ENCODE measurements around the gene SLC46A2. TPM values are rescaled to one million over a fixed set of nuclear protein-coding genes. Genes with fewer than 3 reads are reported as not detected.

Gene SLC46A2
- total RNA-seq, 4 donors from 2014 or later, result 0.21 to 1.8 (median 0.22) TPM; not detected in 1

DNA sequence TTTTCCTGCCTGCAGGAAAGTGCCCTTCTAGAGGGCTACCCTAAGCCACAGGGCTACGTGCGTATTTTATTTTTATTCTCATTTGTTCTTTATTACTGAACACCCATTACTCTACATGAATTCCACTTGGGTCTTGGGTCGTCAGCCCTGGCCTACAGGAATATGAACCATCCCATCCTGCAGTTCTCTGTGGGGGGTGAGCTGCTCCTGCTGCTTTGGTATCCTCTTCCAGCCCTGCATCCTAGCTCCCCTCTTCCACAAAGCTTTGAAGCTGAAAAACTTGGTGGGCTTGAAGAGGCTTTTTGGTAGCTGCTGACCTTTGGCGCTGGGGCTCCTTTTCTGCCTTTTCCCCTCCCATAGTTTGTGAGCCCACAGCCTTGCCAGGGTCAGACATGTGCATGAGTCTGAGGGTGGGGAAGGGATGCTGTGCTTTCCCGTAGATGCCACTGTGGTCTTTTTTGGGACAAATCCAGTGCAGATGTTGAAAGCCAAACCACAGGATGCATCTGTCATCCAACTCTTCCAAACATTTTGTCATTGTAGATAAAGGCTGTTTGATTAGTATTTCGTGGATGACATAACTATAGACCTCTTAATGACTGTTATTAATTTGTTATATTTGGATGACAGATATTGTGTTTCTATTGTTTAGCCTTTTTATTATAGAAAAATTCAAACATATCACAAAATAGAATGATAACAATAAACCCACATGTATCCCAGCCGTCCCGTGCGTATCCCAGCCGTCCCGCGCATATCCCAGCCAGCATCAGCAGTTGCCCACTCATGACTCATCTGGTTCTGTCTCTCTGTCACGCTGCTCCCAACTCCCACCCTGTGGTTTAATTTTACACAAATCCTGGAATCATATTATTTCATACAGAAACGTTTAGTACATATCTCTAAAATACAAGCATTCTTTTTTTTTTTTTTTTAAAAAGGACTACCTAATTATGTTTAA, 43.9 kb downstream of the SLC46A2 start:
- WGBS, 2 donors, result 70 to 72% methylated on average over 14 of the region's 14 CpGs
- Histone ChIP-seq H3K27ac (no peak overlapping the region), H3K27me3 (no peaks in the 10 kb centered on the region), H3K36me3 (peaks cover 0 to 21% (median 0%) of the 10 kb centered on the region in 3 donors), H3K4me3 (no peak overlapping the region), H3K9me3 (no peaks in the 10 kb centered on the region), H3K4me1 (peaks cover 0 to 12% (median 1%) of the 10 kb centered on the region in 4 donors)
- DNase-seq (ENCODE audit: low spot score in 2 of 2), result no peak
- TF ChIP-seq POLR2A (IDR thresholded peaks at IDR 0.05) (no peak), EP300 (IDR thresholded peaks at IDR 0.05) (no peak)
- TF ChIP-seq, protein P1, sequence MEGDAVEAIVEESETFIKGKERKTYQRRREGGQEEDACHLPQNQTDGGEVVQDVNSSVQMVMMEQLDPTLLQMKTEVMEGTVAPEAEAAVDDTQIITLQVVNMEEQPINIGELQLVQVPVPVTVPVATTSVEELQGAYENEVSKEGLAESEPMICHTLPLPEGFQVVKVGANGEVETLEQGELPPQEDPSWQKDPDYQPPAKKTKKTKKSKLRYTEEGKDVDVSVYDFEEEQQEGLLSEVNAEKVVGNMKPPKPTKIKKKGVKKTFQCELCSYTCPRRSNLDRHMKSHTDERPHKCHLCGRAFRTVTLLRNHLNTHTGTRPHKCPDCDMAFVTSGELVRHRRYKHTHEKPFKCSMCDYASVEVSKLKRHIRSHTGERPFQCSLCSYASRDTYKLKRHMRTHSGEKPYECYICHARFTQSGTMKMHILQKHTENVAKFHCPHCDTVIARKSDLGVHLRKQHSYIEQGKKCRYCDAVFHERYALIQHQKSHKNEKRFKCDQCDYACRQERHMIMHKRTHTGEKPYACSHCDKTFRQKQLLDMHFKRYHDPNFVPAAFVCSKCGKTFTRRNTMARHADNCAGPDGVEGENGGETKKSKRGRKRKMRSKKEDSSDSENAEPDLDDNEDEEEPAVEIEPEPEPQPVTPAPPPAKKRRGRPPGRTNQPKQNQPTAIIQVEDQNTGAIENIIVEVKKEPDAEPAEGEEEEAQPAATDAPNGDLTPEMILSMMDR (IDR thresholded peaks at IDR 0.05), result no peak

DNA sequence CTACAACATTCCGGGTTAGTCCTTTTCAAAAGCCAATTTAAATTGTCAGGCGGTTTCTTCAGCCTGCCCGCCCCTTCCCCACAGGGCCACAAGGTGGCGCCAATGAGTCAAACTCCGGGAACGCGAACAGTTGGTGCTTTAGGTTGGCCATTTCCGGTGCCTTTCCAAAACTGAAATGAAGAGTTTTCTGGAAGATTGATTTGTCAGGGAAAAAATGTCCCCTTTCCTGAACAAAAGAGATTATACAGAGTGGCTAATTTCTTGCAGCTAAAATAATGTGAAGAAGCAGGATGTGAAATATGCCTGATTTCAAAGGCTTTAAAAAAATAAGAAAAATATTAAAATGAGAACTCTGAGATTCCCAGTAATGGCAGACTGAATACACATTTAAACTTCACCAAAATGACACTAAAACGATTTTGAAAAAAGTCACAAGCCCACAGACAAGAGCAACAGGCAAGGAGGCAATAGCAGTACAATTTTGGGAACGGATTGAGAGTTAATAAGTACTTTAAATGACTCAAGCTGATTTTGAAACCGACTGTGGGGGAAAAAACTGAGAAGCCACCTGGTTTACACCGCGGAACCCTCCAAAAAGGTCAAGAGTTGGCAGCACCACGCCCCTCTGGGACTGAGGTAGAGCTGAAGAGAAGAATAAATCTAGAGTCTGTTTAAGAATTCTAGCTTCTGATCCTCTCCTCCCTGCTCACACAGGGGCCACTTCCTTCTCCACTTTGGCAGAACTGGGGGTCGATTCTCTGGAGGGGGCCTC, 45.7 kb downstream of the SLC46A2 start:
- H3K4me1 ChIP-seq, result peaks cover 0 to 22% (median 1%) of the 10 kb centered on the region in 4 donors
- DNase-seq (ENCODE audit: low spot score in 2 of 2), result peak; percentile 58 to 81
- H3K27ac ChIP-seq, result no peak overlapping the region
- no peak overlapping the region for H3K4me3 ChIP-seq
- H3K36me3 ChIP-seq, result peaks cover 0 to 11% (median 0%) of the 10 kb centered on the region in 3 donors
- no peaks in the 10 kb centered on the region for H3K9me3 ChIP-seq
- TF ChIP-seq, protein P1 (IDR thresholded peaks at IDR 0.05), result peak; percentile 82 to 99 (median 93)
- TF ChIP-seq EP300 (IDR thresholded peaks at IDR 0.05) (peak in 1 of 2 donors; percentile 50), POLR2A (IDR thresholded peaks at IDR 0.05) (no peak)
- H3K27me3 ChIP-seq, result no peaks in the 10 kb centered on the region
- 32 to 33% methylated on average over 15 of the region's 15 CpGs for WGBS, 2 donors

DNA sequence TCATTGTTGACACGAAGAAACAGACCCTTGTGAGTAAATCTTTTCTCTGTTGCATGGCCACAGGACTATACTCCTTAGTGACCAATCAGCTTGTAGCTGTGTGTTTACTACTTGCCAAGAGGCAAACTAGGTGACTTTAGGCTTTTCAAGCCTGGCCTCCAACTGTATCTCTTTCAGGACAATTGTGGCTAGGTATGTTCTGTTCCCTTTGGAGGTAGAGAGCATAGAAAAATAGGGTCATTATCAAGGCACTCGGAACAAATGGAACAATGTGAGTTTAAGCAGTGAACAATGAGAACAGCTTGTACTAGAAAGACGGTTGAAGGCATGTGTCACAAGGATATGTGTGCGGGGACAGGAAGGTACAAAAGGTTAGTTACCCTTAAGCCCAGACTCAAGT, 48.1 kb downstream of the SLC46A2 start:
- WGBS, 2 donors, result 90 to 97% methylated on average over 4 of the region's 4 CpGs

DNA sequence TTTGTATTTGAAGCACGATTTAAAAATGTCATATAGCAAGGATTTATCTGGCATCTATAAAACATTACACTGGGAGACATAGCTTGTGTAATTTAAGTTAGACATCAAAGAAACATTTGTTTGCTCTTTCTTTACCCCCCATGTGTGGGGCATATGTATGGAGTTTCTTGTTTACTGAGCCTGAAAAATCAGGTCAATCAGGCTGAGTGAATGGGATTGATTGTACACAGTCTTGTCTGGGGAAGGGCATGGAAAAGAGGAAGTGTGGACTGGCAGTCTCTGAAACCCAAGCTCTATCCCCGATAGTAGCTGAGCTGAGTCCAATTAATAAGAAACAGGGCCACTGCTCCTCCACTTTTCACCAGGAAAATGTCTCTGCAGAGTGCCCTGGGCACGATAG, 49.4 kb downstream of the SLC46A2 start:
- TF ChIP-seq EP300 (IDR thresholded peaks at IDR 0.05) (no peak), POLR2A (IDR thresholded peaks at IDR 0.05) (no peak)
- TF ChIP-seq, protein P1 (IDR thresholded peaks at IDR 0.05), result no peak
- Histone ChIP-seq H3K27me3 (no peaks in the 10 kb centered on the region), H3K36me3 (peaks cover 0 to 44% (median 0%) of the 10 kb centered on the region in 3 donors), H3K4me1 (peaks cover 0 to 16% (median 1%) of the 10 kb centered on the region in 4 donors), H3K9me3 (no peaks in the 10 kb centered on the region), H3K4me3 (no peak overlapping the region), H3K27ac (no peak overlapping the region)
- no peak for DNase-seq (ENCODE audit: low spot score in 2 of 2)
- WGBS, 2 donors, result 50 to 54% methylated on average over 3 of the region's 3 CpGs

More for the DNA sequence above, 48.1 kb downstream of the SLC46A2 start:
- no peaks in the 10 kb centered on the region for H3K9me3 ChIP-seq
- H3K4me1 ChIP-seq, result peaks cover 0 to 16% (median 1%) of the 10 kb centered on the region in 4 donors
- TF ChIP-seq POLR2A (IDR thresholded peaks at IDR 0.05), result no peak
- TF ChIP-seq, protein P1 (IDR thresholded peaks at IDR 0.05), result no peak
- TF ChIP-seq EP300 (IDR thresholded peaks at IDR 0.05), result no peak
- peaks cover 0 to 31% (median 0%) of the 10 kb centered on the region in 3 donors for H3K36me3 ChIP-seq
- no peak overlapping the region for H3K27ac ChIP-seq
- no peak overlapping the region for H3K4me3 ChIP-seq
- DNase-seq (ENCODE audit: low spot score in 2 of 2), result no peak
- H3K27me3 ChIP-seq, result no peaks in the 10 kb centered on the region

Data from tibial nerve (tissue), 4 donors.